Mesodermal cell (in vitro differentiated cells): ENCODE measurements around the gene SLC4A2.

Source experiments
- H3K27ac ChIP-seq: 2 replicates; pipeline ENCODE4 v1.7.0; 2013; ENCODE audit warnings: mild to moderate bottlenecking, low read depth, low read length, moderate library complexity; ENCODE audit not compliant: severe bottlenecking
- H3K36me3 ChIP-seq: 2 replicates; pipeline ENCODE4 v1.7.1; 2013; ENCODE audit warnings: mild to moderate bottlenecking, low read length, moderate library complexity; ENCODE audit not compliant: control insufficient read depth, insufficient read depth
- H3K4me1 ChIP-seq: one replicate; pipeline ENCODE4 v1.7.1; 2013; ENCODE audit warnings: mild to moderate bottlenecking, low read length; ENCODE audit not compliant: insufficient read depth, control insufficient read depth, poor library complexity, severe bottlenecking
- H3K4me3 ChIP-seq: 2 replicates; pipeline ENCODE4 v1.7.0; 2013; ENCODE audit warnings: low read length, control low read depth, mild to moderate bottlenecking; ENCODE audit not compliant: insufficient read depth, poor library complexity, severe bottlenecking; ENCODE audit errors: extremely low read depth
- H3K9me3 ChIP-seq: 2 replicates; pipeline ENCODE4 v1.7.1; 2013; ENCODE audit warnings: mild to moderate bottlenecking, low read length, moderate library complexity; ENCODE audit not compliant: control insufficient read depth
- whole genome bisulfite sequencing, 2 experiments: methylation state at CpG; one replicate each; pipeline ENCODE4 v1.1.5; 2013; ENCODE audit warnings: missing lambda C conversion rate in 2 of 2; ENCODE audit not compliant: insufficient coverage in 2 of 2; 5-methylcytosine and 5-hydroxymethylcytosine counted together

The SLC4A2 gene

GRCh38 chr7:151121380-151122170 lies 62.2 kb downstream of the SLC4A2 start:
- H3K9me3 ChIP-seq = no peaks in the 10 kb centered on the region
- WGBS, 2 experiments = 93 to 94% methylated on average over 24 to 28 of the region's 30 CpGs
- H3K27ac ChIP-seq = no peak overlapping the region
- H3K4me1 ChIP-seq = peaks cover 15% of the 10 kb centered on the region
- H3K4me3 ChIP-seq = no peak overlapping the region
- peaks cover 63% of the 10 kb centered on the region for H3K36me3 ChIP-seq

- H3K4me3 ChIP-seq = no peak overlapping the region
- peaks cover 65% of the 10 kb centered on the region for H3K36me3 ChIP-seq
- 78 to 81% methylated on average over 17 to 23 of the region's 24 CpGs for WGBS, 2 experiments
These were observed 62.9 kb downstream of the SLC4A2 start for GRCh38 chr7:151122276-151122675.

GRCh38 chr7:151122796-151123157 lies 63.4 kb downstream of the SLC4A2 start:
- H3K4me3 ChIP-seq = no peak overlapping the region
- peaks cover 65% of the 10 kb centered on the region for H3K36me3 ChIP-seq
- H3K27ac ChIP-seq = no peak overlapping the region
- H3K4me1 ChIP-seq = peaks cover 17% of the 10 kb centered on the region
- 94% methylated on average over 21 to 27 of the region's 29 CpGs for whole genome bisulfite sequencing, 2 experiments
- H3K9me3 ChIP-seq = no peaks in the 10 kb centered on the region

More at GRCh38 chr7:151122276-151122675, 62.9 kb downstream of the SLC4A2 start:
- peaks cover 17% of the 10 kb centered on the region for H3K4me1 ChIP-seq
- no peak overlapping the region for H3K27ac ChIP-seq
- H3K9me3 ChIP-seq = no peaks in the 10 kb centered on the region

DNA sequence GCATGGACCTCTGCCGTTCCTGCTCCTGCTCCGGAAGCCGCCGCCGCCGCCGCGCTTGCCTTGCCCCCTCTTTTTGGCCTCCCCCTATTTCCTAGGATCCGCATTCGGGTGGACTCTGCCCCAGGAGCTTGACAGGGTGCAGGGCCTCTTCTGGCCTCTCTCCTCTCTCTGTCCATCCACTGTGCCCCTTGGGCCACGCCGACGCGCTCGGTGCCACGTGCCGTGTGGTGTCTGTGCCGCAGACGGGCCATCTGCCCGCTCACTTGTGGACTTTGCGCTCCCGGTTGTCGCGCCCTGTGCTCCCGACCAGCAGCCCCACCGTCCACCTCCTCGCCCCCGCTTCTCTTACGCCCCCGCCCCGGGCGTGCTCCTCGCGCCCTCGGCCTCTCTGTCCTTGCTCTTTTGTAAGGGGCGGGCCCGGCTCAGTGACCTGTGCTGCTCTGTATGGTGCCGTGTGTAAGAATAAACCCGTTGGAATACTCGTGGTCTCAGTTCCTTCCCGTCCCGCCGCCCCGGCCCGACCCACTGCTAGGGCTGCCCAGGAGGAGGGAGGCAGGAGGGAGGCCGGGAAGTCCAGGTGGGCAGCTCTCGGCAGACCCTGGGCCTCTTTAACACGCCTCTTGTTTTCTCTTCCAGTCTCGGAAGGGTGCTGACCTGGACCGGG lies 63.9 kb downstream of the SLC4A2 start:
- no peak overlapping the region for H3K27ac ChIP-seq
- H3K36me3 ChIP-seq = peaks cover 65% of the 10 kb centered on the region
- whole genome bisulfite sequencing, 2 experiments = 94 to 96% methylated on average over 42 to 49 of the region's 50 CpGs

DNA sequence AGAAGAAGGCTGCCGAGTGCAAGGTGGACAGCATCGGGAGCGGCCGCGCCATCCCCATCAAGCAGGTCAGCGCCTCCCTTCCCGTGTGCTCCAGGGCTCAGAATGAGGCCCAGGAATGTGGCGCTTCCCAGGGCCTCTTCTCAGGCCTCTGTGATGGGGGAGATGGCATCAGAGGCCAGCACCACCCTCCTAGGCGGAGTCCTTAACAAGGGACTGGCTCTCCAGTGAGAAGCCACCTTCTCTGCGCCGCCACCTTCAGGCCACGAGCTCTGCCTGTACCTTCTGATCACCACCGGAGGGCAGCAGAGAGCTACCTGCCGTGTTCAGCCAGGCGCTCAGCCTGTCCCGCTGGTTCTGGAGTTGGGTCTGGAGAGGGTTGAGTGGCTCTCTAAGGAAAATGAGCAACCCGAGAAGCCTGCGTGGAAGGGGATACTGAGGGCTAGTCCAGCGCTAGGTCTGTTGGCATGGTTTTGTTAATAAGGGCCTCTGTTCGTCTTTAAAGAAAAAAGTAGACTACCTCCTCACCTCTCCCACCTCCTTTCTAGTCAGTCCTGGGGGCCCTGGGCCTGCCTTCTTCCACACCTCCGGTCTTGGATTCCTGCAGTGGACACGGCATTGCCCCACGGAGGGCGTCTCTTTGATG lies 64.6 kb downstream of the SLC4A2 start:
- WGBS, 2 experiments = 24 to 51% methylated on average over 14 to 20 of the region's 24 CpGs
- H3K27ac ChIP-seq = no peak overlapping the region
- H3K4me3 ChIP-seq = no peak overlapping the region
- H3K36me3 ChIP-seq = peaks cover 65% of the 10 kb centered on the region
- H3K4me1 ChIP-seq = peaks cover 14% of the 10 kb centered on the region
- H3K9me3 ChIP-seq = no peaks in the 10 kb centered on the region

More for the DNA sequence above, 63.9 kb downstream of the SLC4A2 start:
- no peak overlapping the region for H3K4me3 ChIP-seq
- no peaks in the 10 kb centered on the region for H3K9me3 ChIP-seq
- peaks cover 16% of the 10 kb centered on the region for H3K4me1 ChIP-seq

DNA sequence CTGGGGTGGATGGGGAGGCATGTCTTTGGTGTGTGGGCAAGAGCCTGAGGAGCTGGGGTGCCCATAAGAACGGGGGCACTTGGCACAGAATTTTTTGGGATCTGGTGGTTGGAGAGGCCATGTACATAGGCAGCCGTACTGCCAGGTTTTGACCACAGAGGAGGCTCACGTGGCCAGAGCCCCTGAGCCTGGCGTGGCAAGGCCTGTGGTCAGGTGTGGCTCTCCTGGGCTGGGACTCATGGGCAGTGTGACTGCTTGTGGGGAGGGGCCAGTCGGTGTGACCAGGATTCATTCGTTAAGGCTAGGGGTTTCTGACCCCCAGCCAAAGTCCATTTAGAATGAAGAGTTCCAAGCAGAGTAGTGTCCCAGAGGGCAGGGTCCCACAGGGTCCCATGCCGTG lies 65.1 kb downstream of the SLC4A2 start:
- Histone ChIP-seq H3K4me3 (no peak overlapping the region), H3K27ac (no peak overlapping the region), H3K4me1 (peaks cover 14% of the 10 kb centered on the region), H3K9me3 (no peaks in the 10 kb centered on the region), H3K36me3 (peaks cover 65% of the 10 kb centered on the region)
- 93 to 95% methylated on average over 6 to 7 of the region's 7 CpGs for whole genome bisulfite sequencing, 2 experiments

DNA sequence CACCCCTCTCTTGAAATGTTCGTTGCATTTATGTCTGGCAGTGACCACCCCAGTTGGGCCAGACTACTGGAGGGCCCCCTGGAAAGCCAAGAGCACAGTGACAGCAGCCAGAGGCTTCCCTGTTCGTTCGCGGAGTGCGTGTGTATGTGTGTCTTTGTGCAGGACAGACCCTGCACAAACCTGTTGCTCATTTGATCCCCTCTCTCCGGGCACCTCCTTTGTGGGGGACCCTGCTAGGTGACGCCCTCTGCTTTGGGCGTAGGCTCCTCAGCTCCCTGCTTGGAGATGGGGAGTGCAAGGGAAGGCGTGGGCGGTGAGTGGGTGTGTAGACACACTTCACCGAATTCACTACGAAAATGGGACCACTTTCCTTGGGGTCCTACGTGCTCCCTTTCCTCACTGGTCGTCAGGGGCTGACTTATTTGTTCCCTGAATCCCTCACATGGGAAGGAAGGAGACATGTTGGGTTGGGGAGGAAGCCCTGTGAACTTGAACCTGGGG lies 65.6 kb downstream of the SLC4A2 start:
- peaks cover 14% of the 10 kb centered on the region for H3K4me1 ChIP-seq
- no peak overlapping the region for H3K27ac ChIP-seq
- H3K9me3 ChIP-seq = no peaks in the 10 kb centered on the region
- H3K36me3 ChIP-seq = peaks cover 65% of the 10 kb centered on the region
- 83 to 85% methylated on average over 11 to 14 of the region's 14 CpGs for WGBS, 2 experiments
- peak overlapping the region; percentile 22 for H3K4me3 ChIP-seq

- Histone ChIP-seq H3K27ac (peak overlapping the region; percentile 29), H3K36me3 (peaks cover 65% of the 10 kb centered on the region), H3K9me3 (no peaks in the 10 kb centered on the region), H3K4me3 (peak overlapping the region; percentile 22), H3K4me1 (peaks cover 14% of the 10 kb centered on the region)
- WGBS, 2 experiments = 10 to 14% methylated on average over 16 to 22 of the region's 22 CpGs
These were observed 66.1 kb downstream of the SLC4A2 start for GRCh38 chr7:151125470-151125845.

DNA sequence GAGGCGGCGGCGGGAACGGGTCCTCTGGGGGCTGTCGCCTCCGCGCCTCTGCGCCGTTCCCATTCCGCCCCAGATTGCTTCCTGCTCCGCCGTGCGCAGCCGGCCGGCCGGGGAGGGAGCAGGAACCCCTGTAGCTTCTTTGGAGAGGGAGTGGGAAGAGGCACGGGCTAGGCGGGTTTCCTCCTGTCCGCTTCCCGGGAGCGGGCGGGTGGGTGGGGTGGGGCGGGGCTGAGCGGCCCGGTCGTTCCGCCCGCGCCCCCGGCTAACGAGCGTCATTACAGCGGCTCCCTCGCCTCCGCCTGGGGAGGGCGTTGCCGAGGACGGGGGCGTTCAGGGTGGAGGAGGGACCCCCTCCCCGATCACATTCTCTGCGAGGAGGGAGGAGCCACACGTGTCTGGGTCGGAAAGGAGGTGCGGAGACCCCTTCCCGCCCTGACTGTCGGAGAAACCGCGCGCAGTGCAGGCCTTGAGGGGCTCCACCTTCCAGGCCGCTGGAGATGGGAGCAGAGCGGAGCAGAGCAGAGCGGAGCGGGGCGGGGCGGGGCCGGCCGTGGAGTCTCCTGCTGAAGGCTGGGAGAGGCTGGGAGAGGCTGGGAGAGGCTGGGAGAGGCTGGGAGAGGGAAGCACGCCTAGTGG lies 66.6 kb downstream of the SLC4A2 start:
- WGBS, 2 experiments = 3 to 7% methylated on average over 15 to 19 of the region's 58 CpGs
- Histone ChIP-seq H3K27ac (peak overlapping the region; percentile 29), H3K4me3 (peak overlapping the region; percentile 22), H3K9me3 (no peaks in the 10 kb centered on the region), H3K4me1 (peaks cover 14% of the 10 kb centered on the region), H3K36me3 (peaks cover 65% of the 10 kb centered on the region)
